Retinal pigment epithelial cell (primary cell): Measurements from ENCODE around the gene LEMD1.
A peak's percentile ranks its signal among the peaks of the same experiment; 100 is the strongest.
"Not testable (repeated sequence)": the region's sequence is repeated elsewhere in the genome, so short reads cannot be mapped to it uniquely, and the experiment has no call there.

Experiments
- DNase-seq: peaks from one replicate; pipeline ENCODE4 v3.0.0-alpha.2; 2010; ENCODE audit warnings: low read depth
- H3K4me3 ChIP-seq: 2 replicates; pipeline ENCODE4 v1.5.1; 2011; ENCODE audit warnings: mild to moderate bottlenecking, low read length, control low read depth, moderate library complexity
- CTCF ChIP-seq: conservative IDR thresholded peaks from 2 replicates; pipeline ENCODE4 v1.5.1; 2011; ENCODE audit warnings: low read depth, low read length, control low read depth, inconsistent platforms

LEMD1 gene

GRCh38 chr1:205416322-205416721 is 5.5 kb downstream of the LEMD1 start:
- no peak for DNase-seq
- H3K4me3 ChIP-seq = no peak overlapping the region
- TF ChIP-seq CTCF = no peak

GRCh38 chr1:205410581-205411298 is 11.1 kb downstream of the LEMD1 start:
- no peak for TF ChIP-seq CTCF
- DNase-seq = no peak
- H3K4me3 ChIP-seq = no peak overlapping the region

- no peak for DNase-seq
- no peak for TF ChIP-seq CTCF
- no peak overlapping the region for H3K4me3 ChIP-seq
Measured at GRCh38 chr1:205407970-205408369, 13.9 kb downstream of the LEMD1 start.

GRCh38 chr1:205406252-205406651 is 15.6 kb downstream of the LEMD1 start:
- not testable (repeated sequence) for H3K4me3 ChIP-seq, DNase-seq

- not testable (repeated sequence) for DNase-seq
Measured at GRCh38 chr1:205404484-205404883, 17.4 kb downstream of the LEMD1 start.

GRCh38 chr1:205398586-205398985 is 23.3 kb downstream of the LEMD1 start:
- no peak for TF ChIP-seq CTCF
- no peak for DNase-seq
- no peak overlapping the region for H3K4me3 ChIP-seq

More at GRCh38 chr1:205404484-205404883, 17.4 kb downstream of the LEMD1 start:
- not testable (repeated sequence) for H3K4me3 ChIP-seq

- no peak overlapping the region for H3K4me3 ChIP-seq
- peak; percentile 81 for TF ChIP-seq CTCF
- DNase-seq = no peak
Measured at GRCh38 chr1:205396967-205397616, 24.8 kb downstream of the LEMD1 start.

- TF ChIP-seq CTCF = no peak
Measured at GRCh38 chr1:205395616-205396015, 26.2 kb downstream of the LEMD1 start.

More at GRCh38 chr1:205395616-205396015, 26.2 kb downstream of the LEMD1 start:
- no peak overlapping the region for H3K4me3 ChIP-seq
- no peak for DNase-seq
